Measurements from ENCODE around the gene NCAPG2. TPM values are rescaled to one million over a fixed set of nuclear protein-coding genes. Genes with fewer than 3 reads are reported as not detected.

NCAPG2 gene
- polyA plus RNA-seq, 1 donor (not counting 4 experiments of a cell fraction or from before 2014, with no cell fraction given), result 16.5 TPM

GRCh38 chr7:158722574-158723237 is 18.1 kb upstream of the NCAPG2 start:
- H3K36me3 ChIP-seq (ENCODE audit: control insufficient read depth in 2 of 2, extremely low read depth in 1 of 2, insufficient read depth in 2 of 2, low read length in 2 of 2), result no peaks in the 10 kb centered on the region
- H3K9me1 ChIP-seq (ENCODE audit: control insufficient read depth, extremely low read depth, insufficient read depth, low read length), result no peaks in the 10 kb centered on the region
- no peak overlapping the region for H3K9ac ChIP-seq (ENCODE audit: control insufficient read depth, extremely low read depth, insufficient read depth, low read length)
- TF ChIP-seq CTCF (optimal IDR thresholded peaks at IDR 0.05 in 1 of 3, IDR thresholded peaks at IDR 0.05 in 1 of 3, conservative IDR thresholded peaks at IDR 0.05 in 1 of 3; ENCODE audit: extremely low read depth in 1 of 3, insufficient read depth in 2 of 3, low read length in 3 of 3) (no peak), EZH2 (IDR thresholded peaks at IDR 0.05; ENCODE audit: low read length) (no peak)
- H3K4me2 ChIP-seq (ENCODE audit: control insufficient read depth, extremely low read depth, insufficient read depth, low read depth, low read length), result no peak overlapping the region
- dilution Hi-C loops (cut with MboI; ENCODE audit: extremely low pct_ligation_motif_present, low sequenced_read_pairs), result no loop called here
- no peak overlapping the region for H2AFZ ChIP-seq (ENCODE audit: control insufficient read depth, low read length)
- H3K27ac ChIP-seq (ENCODE audit: control insufficient read depth, insufficient read depth, low read length), result no peak overlapping the region
- H3K4me1 ChIP-seq (ENCODE audit: control insufficient read depth, extremely low read depth, insufficient read depth, low read length), result peaks cover 9% of the 10 kb centered on the region
- no peaks in the 10 kb centered on the region for H3K79me2 ChIP-seq (ENCODE audit: control insufficient read depth, insufficient read depth, low read length)
- FAIRE-seq, result peak; percentile 32
- H3K27me3 ChIP-seq (ENCODE audit: control insufficient read depth, extremely low read depth, insufficient read depth, low read length), result no peaks in the 10 kb centered on the region
- no peak overlapping the region for H3K4me3 ChIP-seq (ENCODE audit: control insufficient read depth in 2 of 3, extremely low read depth in 1 of 3, insufficient read depth in 2 of 3, low read depth in 1 of 3, low read length in 3 of 3)
- no peak for DNase-seq (ENCODE audit: low read depth, low spot score)
- H3K9me3 ChIP-seq (ENCODE audit: control insufficient read depth, low read depth, low read length), result no peaks in the 10 kb centered on the region
- no peaks in the 10 kb centered on the region for H4K20me1 ChIP-seq (ENCODE audit: control insufficient read depth, extremely low read depth, insufficient read depth, low read length)

- no peaks in the 10 kb centered on the region for H3K9me3 ChIP-seq (ENCODE audit: control insufficient read depth, low read depth, low read length)
- H3K4me2 ChIP-seq (ENCODE audit: control insufficient read depth, extremely low read depth, insufficient read depth, low read depth, low read length), result no peak overlapping the region
- H3K4me1 ChIP-seq (ENCODE audit: control insufficient read depth, extremely low read depth, insufficient read depth, low read length), result peaks cover 9% of the 10 kb centered on the region
- no peak overlapping the region for H3K27ac ChIP-seq (ENCODE audit: control insufficient read depth, insufficient read depth, low read length)
- no peaks in the 10 kb centered on the region for H3K36me3 ChIP-seq (ENCODE audit: control insufficient read depth in 2 of 2, extremely low read depth in 1 of 2, insufficient read depth in 2 of 2, low read length in 2 of 2)
- dilution Hi-C loops (cut with MboI; ENCODE audit: extremely low pct_ligation_motif_present, low sequenced_read_pairs), result no loop called here
- FAIRE-seq (no peak), DNase-seq (ENCODE audit: low read depth, low spot score) (no peak)
- H4K20me1 ChIP-seq (ENCODE audit: control insufficient read depth, extremely low read depth, insufficient read depth, low read length), result no peaks in the 10 kb centered on the region
- H3K9me1 ChIP-seq (ENCODE audit: control insufficient read depth, extremely low read depth, insufficient read depth, low read length), result no peaks in the 10 kb centered on the region
- peaks cover 8% of the 10 kb centered on the region for H3K27me3 ChIP-seq (ENCODE audit: control insufficient read depth, extremely low read depth, insufficient read depth, low read length)
- TF ChIP-seq CTCF (optimal IDR thresholded peaks at IDR 0.05 in 1 of 3, IDR thresholded peaks at IDR 0.05 in 1 of 3, conservative IDR thresholded peaks at IDR 0.05 in 1 of 3; ENCODE audit: extremely low read depth in 1 of 3, insufficient read depth in 2 of 3, low read length in 3 of 3) (no peak), EZH2 (IDR thresholded peaks at IDR 0.05; ENCODE audit: low read length) (no peak)
- H3K9ac ChIP-seq (ENCODE audit: control insufficient read depth, extremely low read depth, insufficient read depth, low read length), result no peak overlapping the region
- no peak overlapping the region for H3K4me3 ChIP-seq (ENCODE audit: control insufficient read depth in 2 of 3, extremely low read depth in 1 of 3, insufficient read depth in 2 of 3, low read depth in 1 of 3, low read length in 3 of 3)
- no peaks in the 10 kb centered on the region for H3K79me2 ChIP-seq (ENCODE audit: control insufficient read depth, insufficient read depth, low read length)
- H2AFZ ChIP-seq (ENCODE audit: control insufficient read depth, low read length), result no peak overlapping the region
These were observed 15.5 kb upstream of the NCAPG2 start for GRCh38 chr7:158720112-158720511.

All from keratinocyte (primary cell).